Measurements from ENCODE around the gene ANKRD63.

Gene ANKRD63

GRCh38 chr15:40252141-40252437 is 30.8 kb downstream of the ANKRD63 start:
- Histone ChIP-seq H3K4me3 (no peak overlapping the region), H3K27ac (no peak overlapping the region), H3K9me3 (ENCODE audit: low read depth, low read length) (no peaks in the 10 kb centered on the region), H3K36me3 (ENCODE audit: insufficient read depth, low read length) (no peaks in the 10 kb centered on the region), H3K9ac (ENCODE audit: insufficient read length) (no peak overlapping the region)
- DNase-seq (ENCODE audit: low read depth, low spot score): no peak
- TF ChIP-seq POLR2AphosphoS5 (IDR thresholded peaks at IDR 0.05; ENCODE audit: borderline replicate concordance, low read depth, low read length): no peak
- TF ChIP-seq EZH2 (IDR thresholded peaks at IDR 0.05): no peak
- no peak for TF ChIP-seq FOXP2 (optimal IDR thresholded peaks at IDR 0.05; ENCODE audit: control extremely low read depth, extremely low read length, insufficient read depth)

GRCh38 chr15:40251486-40252140 is 31.3 kb downstream of the ANKRD63 start:
- Histone ChIP-seq H3K9me3 (ENCODE audit: low read depth, low read length) (no peaks in the 10 kb centered on the region), H3K36me3 (ENCODE audit: insufficient read depth, low read length) (no peaks in the 10 kb centered on the region), H3K9ac (ENCODE audit: insufficient read length) (no peak overlapping the region), H3K27ac (no peak overlapping the region), H3K4me3 (no peak overlapping the region)
- DNase-seq (ENCODE audit: low read depth, low spot score): no peak
- no peak for TF ChIP-seq POLR2AphosphoS5 (IDR thresholded peaks at IDR 0.05; ENCODE audit: borderline replicate concordance, low read depth, low read length)
- no peak for TF ChIP-seq EZH2 (IDR thresholded peaks at IDR 0.05)
- TF ChIP-seq FOXP2 (optimal IDR thresholded peaks at IDR 0.05; ENCODE audit: control extremely low read depth, extremely low read length, insufficient read depth): no peak

DNA sequence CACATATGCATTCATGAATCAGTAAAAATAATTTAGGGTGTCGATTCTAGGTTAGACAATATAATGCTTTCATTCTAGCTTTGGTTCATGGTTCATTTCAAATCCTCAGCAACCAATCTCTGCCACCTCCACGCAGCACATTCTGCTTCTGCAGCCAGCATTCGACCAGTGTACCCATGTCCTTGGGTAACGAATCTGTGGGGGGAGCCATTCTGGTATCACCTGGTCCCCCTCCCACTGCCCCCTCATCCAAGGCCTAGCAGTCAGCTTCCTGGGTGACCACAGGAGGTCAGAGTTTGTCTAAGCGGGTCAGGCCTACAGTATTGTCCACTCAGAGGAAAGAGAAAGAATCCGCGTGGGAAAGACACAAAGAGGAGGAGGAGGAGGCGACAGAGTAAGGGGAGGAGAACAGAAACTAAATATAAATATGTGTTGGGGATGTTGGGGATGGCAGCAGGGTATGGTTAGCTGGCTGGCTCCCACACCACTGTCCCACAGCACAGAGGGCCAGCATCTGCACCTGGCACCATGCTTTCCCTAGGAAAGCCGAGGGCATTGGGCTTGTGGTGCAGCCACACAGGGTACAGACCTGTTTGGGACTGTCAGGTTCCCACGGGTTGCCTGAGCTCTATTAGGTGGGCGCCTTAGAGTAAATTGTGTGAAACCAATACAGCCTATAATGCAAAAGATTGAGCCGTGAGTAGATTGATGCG is 31.9 kb downstream of the ANKRD63 start:
- DNase-seq (ENCODE audit: low read depth, low spot score): no peak
- no peak overlapping the region for H3K9ac ChIP-seq (ENCODE audit: insufficient read length)
- no peak for TF ChIP-seq POLR2AphosphoS5 (IDR thresholded peaks at IDR 0.05; ENCODE audit: borderline replicate concordance, low read depth, low read length)
- TF ChIP-seq FOXP2 (optimal IDR thresholded peaks at IDR 0.05; ENCODE audit: control extremely low read depth, extremely low read length, insufficient read depth): no peak
- no peak for TF ChIP-seq EZH2 (IDR thresholded peaks at IDR 0.05)
- H3K4me3 ChIP-seq: no peak overlapping the region
- no peaks in the 10 kb centered on the region for H3K9me3 ChIP-seq (ENCODE audit: low read depth, low read length)
- H3K36me3 ChIP-seq (ENCODE audit: insufficient read depth, low read length): no peaks in the 10 kb centered on the region
- H3K27ac ChIP-seq: no peak overlapping the region

DNA sequence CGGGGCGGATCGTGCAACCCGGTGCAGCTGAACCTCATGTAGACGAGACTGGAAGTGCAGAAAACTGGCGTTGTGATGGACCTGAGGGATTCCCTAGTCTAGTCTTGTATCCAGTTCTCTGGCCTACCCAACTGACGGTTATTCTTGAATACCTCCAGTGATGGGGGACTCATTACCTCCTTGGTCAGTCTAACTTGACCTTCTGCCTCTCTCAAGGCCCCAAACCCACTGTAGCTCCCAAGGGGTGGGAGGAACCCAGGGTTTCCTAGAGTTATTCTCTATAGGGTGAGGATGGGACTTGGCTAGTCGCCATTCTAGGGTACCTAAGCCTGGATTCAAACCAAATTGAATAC is 32.6 kb downstream of the ANKRD63 start:
- H3K27ac ChIP-seq: no peak overlapping the region
- no peak for TF ChIP-seq POLR2AphosphoS5 (IDR thresholded peaks at IDR 0.05; ENCODE audit: borderline replicate concordance, low read depth, low read length)
- TF ChIP-seq EZH2 (IDR thresholded peaks at IDR 0.05): no peak
- TF ChIP-seq FOXP2 (optimal IDR thresholded peaks at IDR 0.05; ENCODE audit: control extremely low read depth, extremely low read length, insufficient read depth): no peak
- H3K4me3 ChIP-seq: no peak overlapping the region
- no peak for DNase-seq (ENCODE audit: low read depth, low spot score)
- H3K36me3 ChIP-seq (ENCODE audit: insufficient read depth, low read length): no peaks in the 10 kb centered on the region
- no peaks in the 10 kb centered on the region for H3K9me3 ChIP-seq (ENCODE audit: low read depth, low read length)
- H3K9ac ChIP-seq (ENCODE audit: insufficient read length): no peak overlapping the region

DNA sequence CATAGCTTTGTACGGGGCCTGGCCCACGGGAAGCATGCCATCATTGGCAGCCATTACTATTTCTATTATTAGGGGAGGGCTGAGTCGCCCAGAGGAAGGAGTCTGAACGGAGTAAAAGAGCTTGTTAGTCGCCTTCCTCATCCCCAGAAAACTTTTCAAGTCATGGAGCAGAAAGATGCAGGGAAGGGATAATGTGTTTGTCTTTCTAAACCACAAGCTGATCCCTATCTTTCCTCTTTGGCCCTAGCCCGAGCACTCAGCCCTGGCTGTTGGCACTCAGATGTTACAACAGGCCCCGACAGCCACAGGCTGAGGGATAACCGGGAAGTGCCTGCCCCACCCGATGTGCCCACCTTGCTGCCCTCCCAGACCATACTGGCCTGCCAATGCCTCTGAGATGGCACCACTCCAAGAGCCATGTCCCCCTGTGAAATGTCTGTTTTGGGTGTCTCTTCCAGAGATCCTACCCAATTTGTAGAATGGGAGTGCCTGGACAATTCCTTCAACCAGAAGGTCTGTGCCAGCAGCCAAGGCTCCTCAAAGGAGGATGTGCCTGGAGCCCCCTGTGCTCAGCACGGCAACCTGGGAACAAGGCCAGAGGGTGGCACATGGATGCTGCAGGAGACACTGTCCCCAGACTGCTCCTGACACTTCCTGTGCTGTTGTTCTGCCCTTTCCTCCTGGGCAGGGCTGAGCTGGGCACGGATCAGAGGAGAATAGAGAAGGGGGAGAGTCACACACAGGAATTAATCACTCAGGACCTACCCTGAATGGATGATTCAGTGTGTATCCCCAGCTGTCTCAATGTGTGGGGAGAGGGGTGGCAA is 33.2 kb downstream of the ANKRD63 start:
- H3K9ac ChIP-seq (ENCODE audit: insufficient read length): no peak overlapping the region
- H3K36me3 ChIP-seq (ENCODE audit: insufficient read depth, low read length): no peaks in the 10 kb centered on the region
- no peak overlapping the region for H3K4me3 ChIP-seq
- H3K27ac ChIP-seq: no peak overlapping the region
- H3K9me3 ChIP-seq (ENCODE audit: low read depth, low read length): no peaks in the 10 kb centered on the region
- TF ChIP-seq EZH2 (IDR thresholded peaks at IDR 0.05): no peak
- TF ChIP-seq FOXP2 (optimal IDR thresholded peaks at IDR 0.05; ENCODE audit: control extremely low read depth, extremely low read length, insufficient read depth): no peak
- TF ChIP-seq POLR2AphosphoS5 (IDR thresholded peaks at IDR 0.05; ENCODE audit: borderline replicate concordance, low read depth, low read length): no peak
- no peak for DNase-seq (ENCODE audit: low read depth, low spot score)

GRCh38 chr15:40248006-40248783 is 34.7 kb downstream of the ANKRD63 start:
- no peaks in the 10 kb centered on the region for H3K36me3 ChIP-seq (ENCODE audit: insufficient read depth, low read length)
- no peak overlapping the region for H3K4me3 ChIP-seq
- H3K9me3 ChIP-seq (ENCODE audit: low read depth, low read length): no peaks in the 10 kb centered on the region
- no peak overlapping the region for H3K27ac ChIP-seq
- DNase-seq (ENCODE audit: low read depth, low spot score): no peak
- TF ChIP-seq POLR2AphosphoS5 (IDR thresholded peaks at IDR 0.05; ENCODE audit: borderline replicate concordance, low read depth, low read length): no peak
- no peak overlapping the region for H3K9ac ChIP-seq (ENCODE audit: insufficient read length)

DNA sequence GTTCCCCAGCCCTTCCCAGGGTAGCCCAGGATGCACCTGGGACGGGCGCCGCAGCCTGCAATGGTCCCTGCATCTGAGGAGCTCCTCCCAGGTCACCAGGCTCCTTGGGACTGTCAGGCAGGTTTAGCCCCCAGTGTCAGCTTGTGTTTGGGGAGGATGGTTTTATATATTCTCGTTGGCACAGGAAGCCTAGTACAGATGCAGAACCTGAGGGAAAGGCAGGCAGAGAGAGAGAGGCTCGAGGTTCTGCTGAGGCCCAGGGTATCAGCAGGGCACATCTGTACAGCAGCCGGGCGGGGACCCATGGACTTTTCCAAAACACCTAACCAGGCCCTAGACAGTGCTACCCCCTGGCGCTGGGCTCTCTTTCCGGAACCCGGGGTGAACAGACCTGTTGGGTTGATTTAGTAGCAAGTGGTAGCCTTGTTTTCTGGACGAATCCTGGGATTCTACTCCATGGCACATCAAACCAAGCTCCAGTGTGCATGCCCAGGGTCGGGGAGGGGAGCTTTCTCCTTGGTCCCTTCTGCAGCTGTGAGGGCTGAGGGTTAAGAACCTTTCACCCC is 35.4 kb downstream of the ANKRD63 start:
- H3K9me3 ChIP-seq (ENCODE audit: low read depth, low read length): no peaks in the 10 kb centered on the region
- H3K36me3 ChIP-seq (ENCODE audit: insufficient read depth, low read length): no peaks in the 10 kb centered on the region
- no peak overlapping the region for H3K27ac ChIP-seq
- no peak for DNase-seq (ENCODE audit: low read depth, low spot score)
- H3K4me3 ChIP-seq: no peak overlapping the region
- no peak for TF ChIP-seq POLR2AphosphoS5 (IDR thresholded peaks at IDR 0.05; ENCODE audit: borderline replicate concordance, low read depth, low read length)
- TF ChIP-seq EZH2 (IDR thresholded peaks at IDR 0.05): no peak
- no peak for TF ChIP-seq FOXP2 (optimal IDR thresholded peaks at IDR 0.05; ENCODE audit: control extremely low read depth, extremely low read length, insufficient read depth)
- H3K9ac ChIP-seq (ENCODE audit: insufficient read length): no peak overlapping the region
